ENCODE results near the gene NCOA3. TPM values are rescaled to one million over a fixed set of nuclear protein-coding genes. Genes with fewer than 3 reads are reported as not detected.

NCOA3 gene
- total and polyA plus RNA-seq, 2 donors (not counting 1 experiment from before 2014, with no cell fraction given), result 22.3 to 23.1 TPM

GRCh38 chr20:47638851-47639250 lies 137.2 kb downstream of the NCOA3 start:
- H3K27ac ChIP-seq (ENCODE audit: insufficient read depth, low read length), result no peak overlapping the region
- no peak overlapping the region for H3K4me2 ChIP-seq (ENCODE audit: extremely low read depth, insufficient read depth, low read length)
- no peaks in the 10 kb centered on the region for H3K27me3 ChIP-seq (ENCODE audit: control insufficient read depth, insufficient read depth, low read length)
- TF ChIP-seq, protein P1, sequence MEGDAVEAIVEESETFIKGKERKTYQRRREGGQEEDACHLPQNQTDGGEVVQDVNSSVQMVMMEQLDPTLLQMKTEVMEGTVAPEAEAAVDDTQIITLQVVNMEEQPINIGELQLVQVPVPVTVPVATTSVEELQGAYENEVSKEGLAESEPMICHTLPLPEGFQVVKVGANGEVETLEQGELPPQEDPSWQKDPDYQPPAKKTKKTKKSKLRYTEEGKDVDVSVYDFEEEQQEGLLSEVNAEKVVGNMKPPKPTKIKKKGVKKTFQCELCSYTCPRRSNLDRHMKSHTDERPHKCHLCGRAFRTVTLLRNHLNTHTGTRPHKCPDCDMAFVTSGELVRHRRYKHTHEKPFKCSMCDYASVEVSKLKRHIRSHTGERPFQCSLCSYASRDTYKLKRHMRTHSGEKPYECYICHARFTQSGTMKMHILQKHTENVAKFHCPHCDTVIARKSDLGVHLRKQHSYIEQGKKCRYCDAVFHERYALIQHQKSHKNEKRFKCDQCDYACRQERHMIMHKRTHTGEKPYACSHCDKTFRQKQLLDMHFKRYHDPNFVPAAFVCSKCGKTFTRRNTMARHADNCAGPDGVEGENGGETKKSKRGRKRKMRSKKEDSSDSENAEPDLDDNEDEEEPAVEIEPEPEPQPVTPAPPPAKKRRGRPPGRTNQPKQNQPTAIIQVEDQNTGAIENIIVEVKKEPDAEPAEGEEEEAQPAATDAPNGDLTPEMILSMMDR (conservative IDR thresholded peaks at IDR 0.05 in 1 of 2, IDR thresholded peaks at IDR 0.05 in 1 of 2; ENCODE audit: low read depth in 1 of 2, low read length in 2 of 2), result no peak
- TF ChIP-seq EZH2 (IDR thresholded peaks at IDR 0.05; ENCODE audit: low read length, missing control alignments), result no peak
- H3K9ac ChIP-seq (ENCODE audit: insufficient read depth, low read length), result no peak overlapping the region
- H3K4me3 ChIP-seq (replicated peaks in 1 of 4; ENCODE audit: control extremely low read depth in 1 of 4, insufficient read depth in 1 of 4, low read depth in 3 of 4, low read length in 4 of 4), result no peak overlapping the region
- H3K9me3 ChIP-seq (ENCODE audit: control insufficient read depth, insufficient read depth, low read depth, low read length), result no peaks in the 10 kb centered on the region
- DNase-seq (ENCODE audit: low read depth in 2 of 2), result no peak
- no peaks in the 10 kb centered on the region for H3K79me2 ChIP-seq (ENCODE audit: control insufficient read depth, insufficient read depth, low read length)
- H3K36me3 ChIP-seq (ENCODE audit: control insufficient read depth, insufficient read depth, low read length), result peaks cover 2% of the 10 kb centered on the region
- no peaks in the 10 kb centered on the region for H4K20me1 ChIP-seq (ENCODE audit: control insufficient read depth, extremely low read depth, insufficient read depth, low read length)
- H2AFZ ChIP-seq (ENCODE audit: low read length), result no peak overlapping the region
- H3K4me1 ChIP-seq (ENCODE audit: control insufficient read depth, extremely low read depth, insufficient read depth, low read length), result no peaks in the 10 kb centered on the region

DNA sequence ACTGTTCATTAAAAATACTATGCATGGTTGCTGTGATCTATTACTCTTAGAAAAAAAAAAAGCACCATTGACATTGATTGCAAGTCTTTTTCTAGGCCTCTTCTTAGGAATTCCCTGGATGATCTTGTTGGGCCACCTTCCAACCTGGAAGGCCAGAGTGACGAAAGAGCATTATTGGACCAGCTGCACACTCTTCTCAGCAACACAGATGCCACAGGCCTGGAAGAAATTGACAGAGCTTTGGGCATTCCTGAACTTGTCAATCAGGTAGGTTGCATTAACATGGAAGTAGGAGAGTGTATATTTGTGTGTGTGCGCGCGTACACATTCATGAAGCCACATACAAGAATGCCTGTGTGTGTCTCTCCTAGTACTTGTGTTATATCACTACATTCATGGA lies 140.4 kb downstream of the NCOA3 start:
- no peak overlapping the region for H3K4me2 ChIP-seq (ENCODE audit: extremely low read depth, insufficient read depth, low read length)
- no peaks in the 10 kb centered on the region for H3K4me1 ChIP-seq (ENCODE audit: control insufficient read depth, extremely low read depth, insufficient read depth, low read length)
- H4K20me1 ChIP-seq (ENCODE audit: control insufficient read depth, extremely low read depth, insufficient read depth, low read length), result no peaks in the 10 kb centered on the region
- no peaks in the 10 kb centered on the region for H3K9me3 ChIP-seq (ENCODE audit: control insufficient read depth, insufficient read depth, low read depth, low read length)
- DNase-seq (ENCODE audit: low read depth in 2 of 2), result no peak
- no peak overlapping the region for H3K4me3 ChIP-seq (replicated peaks in 1 of 4; ENCODE audit: control extremely low read depth in 1 of 4, insufficient read depth in 1 of 4, low read depth in 3 of 4, low read length in 4 of 4)
- no peaks in the 10 kb centered on the region for H3K36me3 ChIP-seq (ENCODE audit: control insufficient read depth, insufficient read depth, low read length)
- no peaks in the 10 kb centered on the region for H3K79me2 ChIP-seq (ENCODE audit: control insufficient read depth, insufficient read depth, low read length)
- TF ChIP-seq, protein P1 (conservative IDR thresholded peaks at IDR 0.05 in 1 of 2, IDR thresholded peaks at IDR 0.05 in 1 of 2; ENCODE audit: low read depth in 1 of 2, low read length in 2 of 2), result no peak
- no peak for TF ChIP-seq EZH2 (IDR thresholded peaks at IDR 0.05; ENCODE audit: low read length, missing control alignments)
- no peaks in the 10 kb centered on the region for H3K27me3 ChIP-seq (ENCODE audit: control insufficient read depth, insufficient read depth, low read length)
- no peak overlapping the region for H2AFZ ChIP-seq (ENCODE audit: low read length)
- H3K27ac ChIP-seq (ENCODE audit: insufficient read depth, low read length), result no peak overlapping the region
- H3K9ac ChIP-seq (ENCODE audit: insufficient read depth, low read length), result no peak overlapping the region

DNA sequence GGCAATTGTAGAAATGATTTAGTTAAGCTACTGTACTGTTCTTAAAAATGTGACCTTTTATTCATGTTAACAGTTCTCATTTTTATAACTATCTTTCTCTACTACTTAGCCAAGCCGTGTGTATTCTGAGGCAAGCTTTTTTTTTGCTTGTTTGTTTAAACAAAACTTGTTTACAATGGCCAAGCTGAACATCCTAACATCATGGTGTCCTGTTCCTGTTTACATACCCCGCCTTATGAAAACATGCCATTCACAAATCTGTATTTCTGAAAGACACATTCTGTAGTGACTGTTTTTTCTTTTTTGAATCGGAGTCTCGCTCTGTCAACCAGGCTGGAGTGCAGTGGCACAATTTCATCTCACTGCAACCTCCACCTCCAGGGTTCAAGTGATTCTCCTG lies 140.9 kb downstream of the NCOA3 start:
- Histone ChIP-seq H3K9me3 (ENCODE audit: control insufficient read depth, insufficient read depth, low read depth, low read length) (no peaks in the 10 kb centered on the region), H3K36me3 (ENCODE audit: control insufficient read depth, insufficient read depth, low read length) (no peaks in the 10 kb centered on the region), H3K27me3 (ENCODE audit: control insufficient read depth, insufficient read depth, low read length) (no peaks in the 10 kb centered on the region), H3K9ac (ENCODE audit: insufficient read depth, low read length) (no peak overlapping the region), H2AFZ (ENCODE audit: low read length) (no peak overlapping the region), H3K4me1 (ENCODE audit: control insufficient read depth, extremely low read depth, insufficient read depth, low read length) (no peaks in the 10 kb centered on the region), H3K27ac (ENCODE audit: insufficient read depth, low read length) (no peak overlapping the region), H3K4me3 (replicated peaks in 1 of 4; ENCODE audit: control extremely low read depth in 1 of 4, insufficient read depth in 1 of 4, low read depth in 3 of 4, low read length in 4 of 4) (no peak overlapping the region), H3K4me2 (ENCODE audit: extremely low read depth, insufficient read depth, low read length) (no peak overlapping the region), H3K79me2 (ENCODE audit: control insufficient read depth, insufficient read depth, low read length) (no peaks in the 10 kb centered on the region), H4K20me1 (ENCODE audit: control insufficient read depth, extremely low read depth, insufficient read depth, low read length) (no peaks in the 10 kb centered on the region)
- no peak for DNase-seq (ENCODE audit: low read depth in 2 of 2)
- no peak for TF ChIP-seq EZH2 (IDR thresholded peaks at IDR 0.05; ENCODE audit: low read length, missing control alignments)
- TF ChIP-seq, protein P1 (conservative IDR thresholded peaks at IDR 0.05 in 1 of 2, IDR thresholded peaks at IDR 0.05 in 1 of 2; ENCODE audit: low read depth in 1 of 2, low read length in 2 of 2), result no peak
